GM21825 (cell line): ENCODE results near the gene NETO2.
"Not testable (repeated sequence)": the region's sequence is repeated elsewhere in the genome, so short reads cannot be mapped to it uniquely, and the experiment has no call there.

Experiments
- ATAC-seq: cut with Tn5 transposase; IDR thresholded peaks from one replicate; pipeline ENCODE4 v1.9.1; 2021; ENCODE audit warnings: mild to moderate bottlenecking, moderate library complexity; ENCODE audit not compliant: unreplicated experiment

The NETO2 gene, protein sequence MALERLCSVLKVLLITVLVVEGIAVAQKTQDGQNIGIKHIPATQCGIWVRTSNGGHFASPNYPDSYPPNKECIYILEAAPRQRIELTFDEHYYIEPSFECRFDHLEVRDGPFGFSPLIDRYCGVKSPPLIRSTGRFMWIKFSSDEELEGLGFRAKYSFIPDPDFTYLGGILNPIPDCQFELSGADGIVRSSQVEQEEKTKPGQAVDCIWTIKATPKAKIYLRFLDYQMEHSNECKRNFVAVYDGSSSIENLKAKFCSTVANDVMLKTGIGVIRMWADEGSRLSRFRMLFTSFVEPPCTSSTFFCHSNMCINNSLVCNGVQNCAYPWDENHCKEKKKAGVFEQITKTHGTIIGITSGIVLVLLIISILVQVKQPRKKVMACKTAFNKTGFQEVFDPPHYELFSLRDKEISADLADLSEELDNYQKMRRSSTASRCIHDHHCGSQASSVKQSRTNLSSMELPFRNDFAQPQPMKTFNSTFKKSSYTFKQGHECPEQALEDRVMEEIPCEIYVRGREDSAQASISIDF

DNA sequence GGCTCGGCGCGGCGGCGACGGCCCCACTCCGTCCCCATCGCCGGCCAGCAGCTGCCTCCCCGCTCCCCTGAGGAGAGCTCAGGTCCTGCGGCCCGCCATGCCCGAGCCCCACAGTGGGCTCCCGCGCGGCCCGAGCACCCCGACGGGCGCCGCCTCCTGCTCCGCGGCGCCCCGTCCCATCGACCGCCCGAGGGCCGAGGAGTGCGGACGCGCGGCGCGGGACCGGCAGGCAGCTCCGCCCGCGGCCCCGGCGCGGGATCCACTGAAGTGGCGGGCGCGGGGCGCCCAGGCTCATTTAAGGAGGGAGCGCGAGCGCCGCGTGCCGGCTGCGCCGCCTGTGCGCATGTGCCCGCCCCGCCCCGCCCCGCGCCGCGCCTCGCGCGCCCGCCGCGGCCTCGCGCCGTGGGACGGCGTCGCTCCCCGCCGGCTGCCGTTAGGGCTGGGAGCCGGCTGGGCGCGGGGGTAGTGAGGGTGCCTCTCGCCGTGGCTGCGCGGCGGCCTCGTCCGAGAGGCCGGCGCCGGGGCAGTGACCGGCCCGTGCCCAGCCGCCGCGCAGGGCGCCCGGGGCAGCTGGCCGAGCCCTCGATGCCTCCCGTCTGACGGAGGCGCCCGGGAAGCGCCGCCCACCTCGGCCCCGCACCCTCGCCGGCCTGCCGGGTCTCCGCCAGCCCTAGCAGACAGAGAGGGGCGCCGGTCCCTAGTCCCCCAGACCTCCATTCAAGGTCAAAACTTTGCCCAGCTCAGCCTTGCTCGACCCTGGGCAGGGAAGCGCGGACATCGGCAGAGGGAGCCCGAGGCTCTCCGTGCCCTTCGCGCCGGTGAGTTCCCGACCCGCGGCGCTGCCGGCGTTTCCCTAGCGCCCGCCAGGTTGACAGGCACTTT is at the start of gene NETO2:
Gene NETO2 (minus strand): TSS at position 269 of the 882 bp plus-strand sequence. CDS start 333 bp downstream, outside the sequence.
- ATAC-seq: peak; percentile 43

- no peak for ATAC-seq
Observed at GRCh38 chr16:47182318-47182717, 38.6 kb upstream of the NETO2 start.

DNA sequence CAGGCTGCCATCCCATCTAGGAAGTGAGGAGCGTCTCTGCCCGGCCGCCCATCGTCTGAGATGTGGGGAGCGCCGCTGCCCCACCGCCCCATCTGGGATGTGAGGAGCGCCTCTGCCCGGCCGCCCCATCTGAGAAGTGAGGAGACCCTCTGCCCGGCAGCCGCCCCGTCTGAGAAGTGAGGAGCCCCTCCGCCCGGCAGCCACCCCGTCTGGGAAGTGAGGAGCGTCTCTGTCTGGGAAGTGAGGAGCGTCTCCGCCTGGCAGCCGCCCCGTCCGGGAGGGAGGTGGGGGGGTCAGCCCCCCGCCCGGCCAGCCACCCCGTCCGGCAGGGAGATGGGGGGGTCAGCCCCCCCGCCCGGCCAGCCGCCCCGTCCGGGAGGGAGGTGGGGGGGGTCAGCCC is 37.3 kb upstream of the NETO2 start:
- not testable (repeated sequence) for ATAC-seq

DNA sequence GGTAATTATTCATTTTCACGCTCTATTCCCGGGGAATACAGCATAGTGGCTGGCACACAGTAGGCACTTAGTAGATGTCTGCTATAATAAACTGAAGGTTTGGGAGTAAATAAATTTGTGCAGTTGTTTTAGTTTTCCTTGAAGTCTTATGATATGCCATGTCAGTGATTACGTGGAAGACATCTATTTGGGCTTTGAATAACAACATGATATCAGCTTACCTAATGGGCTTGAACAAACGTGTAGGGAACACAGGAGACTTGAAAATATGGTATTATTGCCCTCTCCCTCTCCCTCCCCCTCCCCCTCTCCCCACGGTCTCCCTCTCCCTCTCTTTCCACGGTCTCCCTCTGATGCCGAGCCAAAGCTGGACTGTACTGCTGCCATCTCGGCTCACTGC is 36.3 kb upstream of the NETO2 start:
- no peak for ATAC-seq

DNA sequence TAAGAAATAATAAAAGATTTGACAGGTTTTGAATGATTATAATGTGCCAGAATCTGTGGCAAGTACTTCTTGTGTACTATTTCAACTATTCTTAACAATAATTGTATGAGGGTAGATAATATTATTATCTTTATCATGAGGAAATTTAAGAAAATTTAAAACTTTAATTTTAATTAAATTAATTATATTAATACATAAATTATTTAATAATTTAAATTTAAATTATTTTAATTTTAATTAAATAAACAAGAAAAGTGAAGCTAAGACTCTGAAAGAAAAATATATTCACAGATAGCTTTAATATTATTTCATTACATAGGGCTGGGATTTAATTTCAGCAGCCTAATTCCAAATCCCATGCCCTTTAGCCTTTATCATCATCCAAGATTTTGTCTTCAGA is 31.4 kb upstream of the NETO2 start:
- no peak for ATAC-seq

GRCh38 chr16:47162670-47163420 is 19.1 kb upstream of the NETO2 start:
- no peak for ATAC-seq

- no peak for ATAC-seq
Observed at GRCh38 chr16:47161464-47161863, 17.7 kb upstream of the NETO2 start.

- ATAC-seq: no peak
Observed at GRCh38 chr16:47160422-47160821, 16.7 kb upstream of the NETO2 start.

DNA sequence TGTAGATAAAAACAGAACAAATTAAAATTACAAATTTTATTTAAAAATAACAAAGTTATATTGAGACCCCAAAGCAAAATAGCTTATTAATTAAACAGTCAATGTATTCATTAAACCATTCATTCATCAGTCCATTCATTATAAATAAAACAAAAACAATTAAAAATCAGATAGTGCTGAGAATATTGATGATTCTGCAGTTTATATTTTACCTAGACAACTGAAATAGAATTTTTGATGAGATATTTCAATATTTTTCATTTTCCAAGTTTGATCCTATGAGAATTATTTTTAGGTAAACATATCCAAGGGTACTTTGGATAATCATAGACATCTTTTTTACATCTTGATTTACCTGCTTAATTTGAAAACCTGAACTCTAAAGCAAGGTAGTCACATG is 15.2 kb upstream of the NETO2 start:
- ATAC-seq: no peak

DNA sequence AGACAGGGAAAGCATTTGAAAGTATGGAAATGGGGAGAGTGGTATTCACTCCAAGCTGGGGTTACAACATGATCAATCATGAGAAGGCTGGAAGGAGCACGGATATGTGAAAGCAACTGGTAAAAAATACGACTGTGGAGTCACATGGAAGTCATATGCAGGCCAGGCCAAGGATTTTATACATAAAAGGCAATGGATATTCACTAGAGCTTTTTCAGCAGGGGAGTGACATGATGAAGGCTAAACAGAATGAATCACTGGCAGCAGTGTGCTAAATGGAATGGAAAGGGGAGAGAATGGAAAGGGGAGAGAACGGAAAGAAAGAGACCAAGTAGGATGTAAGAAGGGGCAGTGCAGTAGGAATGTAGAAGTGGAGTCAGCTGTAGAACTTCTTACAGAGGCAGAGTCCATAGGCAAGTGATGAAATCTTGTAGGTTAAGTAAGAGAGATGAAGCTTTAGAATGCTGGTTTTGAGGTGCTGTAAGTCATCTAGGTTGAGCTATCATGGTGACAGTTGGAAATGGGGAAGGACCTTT is 13.0 kb upstream of the NETO2 start:
- no peak for ATAC-seq

DNA sequence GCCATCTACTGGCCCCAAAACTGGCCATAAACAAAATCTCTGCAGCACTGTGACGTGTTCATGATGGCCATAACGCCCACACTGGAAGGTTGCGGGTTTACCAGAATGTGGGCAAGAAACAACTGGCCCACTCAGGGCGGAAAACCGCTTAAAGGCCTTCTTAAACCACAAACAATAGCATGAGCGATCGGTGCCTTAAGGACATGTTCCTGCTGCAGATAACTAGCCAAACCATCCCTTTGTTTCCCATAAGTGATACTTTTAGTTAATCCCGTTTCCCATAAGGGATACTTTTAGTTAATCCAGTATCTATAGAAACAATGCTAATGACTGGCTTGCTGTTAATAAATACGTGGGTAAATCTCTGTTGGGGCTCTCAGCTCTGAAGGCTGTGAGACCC is 8.8 kb upstream of the NETO2 start:
- ATAC-seq: not testable (repeated sequence)

DNA sequence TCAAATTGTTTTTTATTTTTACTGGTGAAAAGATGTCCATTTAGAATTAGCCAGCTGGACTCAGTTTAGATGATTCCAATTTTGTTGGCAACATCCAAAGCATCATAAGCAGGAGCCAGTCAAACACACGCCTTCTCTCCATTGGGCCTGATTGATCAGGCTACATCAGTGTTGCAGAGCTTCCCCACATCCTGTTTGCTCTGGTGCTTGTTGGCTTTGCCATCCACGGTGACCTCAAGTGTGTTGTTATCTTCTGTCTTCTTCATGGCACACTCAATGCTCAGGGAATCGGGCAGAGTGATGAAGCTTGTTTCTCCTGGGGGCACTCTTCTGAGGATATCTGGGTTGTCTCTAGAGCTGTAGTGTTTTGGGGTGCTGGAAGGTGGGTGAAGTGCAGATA is 6.3 kb upstream of the NETO2 start:
- no peak for ATAC-seq

DNA sequence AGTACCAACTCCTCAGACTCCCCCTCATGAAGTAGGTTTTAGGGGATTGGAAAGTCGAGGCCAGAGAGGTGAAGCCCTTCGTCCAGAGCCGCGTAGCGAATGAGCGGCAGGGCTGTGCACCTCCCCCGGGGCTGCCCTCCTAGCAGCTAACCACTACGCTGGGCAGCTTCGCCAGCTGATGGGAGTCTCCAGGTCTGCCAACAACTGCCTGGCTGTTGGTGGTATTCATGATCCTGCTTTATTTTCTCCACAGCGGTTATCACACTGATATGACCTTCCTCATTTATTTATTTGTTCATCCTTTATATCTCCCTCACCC is 773 bp upstream of the NETO2 start:
- no peak for ATAC-seq

DNA sequence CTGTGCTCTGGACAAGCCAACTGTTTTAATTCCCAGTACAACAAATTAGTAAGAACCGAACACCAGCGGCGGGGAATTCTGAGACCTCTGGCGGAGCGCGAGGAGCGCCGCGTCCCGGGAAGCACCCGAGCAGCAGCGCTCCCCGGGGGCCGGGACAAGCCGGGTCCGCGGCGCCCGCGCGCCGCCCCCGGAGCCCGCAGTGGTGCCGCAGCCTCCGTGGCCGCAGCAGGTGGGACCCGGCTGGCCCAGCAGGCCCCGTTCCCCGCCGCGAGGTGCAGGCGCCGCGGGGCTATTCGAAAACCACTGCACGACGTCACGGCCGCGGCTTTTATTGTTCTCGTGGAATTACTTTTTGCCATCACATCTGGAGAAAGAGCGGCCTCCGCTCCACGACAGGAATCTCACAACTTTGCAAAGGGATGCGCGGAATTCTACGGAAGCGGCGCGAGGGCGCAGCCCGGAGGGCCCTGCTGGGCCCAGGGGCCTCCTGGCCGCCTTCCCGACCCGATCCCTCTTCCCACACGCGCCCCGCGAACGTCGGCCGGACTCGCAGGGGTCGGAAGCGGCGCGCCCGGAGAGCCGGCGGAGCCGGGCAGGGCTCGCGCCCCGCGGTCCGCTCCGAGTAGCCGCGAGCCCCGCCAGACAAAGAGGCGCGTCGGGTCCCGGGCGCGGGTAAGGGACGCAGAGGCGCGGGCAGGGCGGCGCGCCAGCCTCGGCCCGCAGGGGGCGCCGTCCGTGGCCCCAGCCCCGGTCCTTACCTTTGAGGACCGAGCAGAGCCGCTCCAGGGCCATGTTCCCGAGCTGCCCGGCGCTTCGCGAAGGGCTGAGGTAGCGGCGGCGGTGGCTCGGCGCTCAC is 696 bp downstream of the NETO2 start:
- peak; percentile 61 for ATAC-seq

DNA sequence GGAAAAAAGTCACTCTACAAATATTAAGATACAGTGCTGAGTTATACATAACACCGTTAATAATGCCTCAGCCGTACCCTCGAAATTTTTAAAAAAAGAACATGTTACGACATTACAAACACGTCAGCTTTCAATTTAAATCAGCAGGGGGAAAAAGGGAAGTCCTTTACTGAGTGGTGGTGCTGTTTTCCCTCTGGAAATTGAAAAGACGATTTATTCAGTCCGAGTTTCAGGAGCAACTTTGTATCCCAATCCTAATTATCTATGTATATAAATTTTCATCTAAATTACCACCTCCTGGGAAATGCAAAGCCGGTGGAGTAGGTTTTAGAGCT is 1.3 kb downstream of the NETO2 start:
- no peak for ATAC-seq

- ATAC-seq: peak; percentile 48
Observed at GRCh38 chr16:47141773-47142485, 1.8 kb downstream of the NETO2 start.

GRCh38 chr16:47140686-47141085 is 3.1 kb downstream of the NETO2 start:
- ATAC-seq: no peak

DNA sequence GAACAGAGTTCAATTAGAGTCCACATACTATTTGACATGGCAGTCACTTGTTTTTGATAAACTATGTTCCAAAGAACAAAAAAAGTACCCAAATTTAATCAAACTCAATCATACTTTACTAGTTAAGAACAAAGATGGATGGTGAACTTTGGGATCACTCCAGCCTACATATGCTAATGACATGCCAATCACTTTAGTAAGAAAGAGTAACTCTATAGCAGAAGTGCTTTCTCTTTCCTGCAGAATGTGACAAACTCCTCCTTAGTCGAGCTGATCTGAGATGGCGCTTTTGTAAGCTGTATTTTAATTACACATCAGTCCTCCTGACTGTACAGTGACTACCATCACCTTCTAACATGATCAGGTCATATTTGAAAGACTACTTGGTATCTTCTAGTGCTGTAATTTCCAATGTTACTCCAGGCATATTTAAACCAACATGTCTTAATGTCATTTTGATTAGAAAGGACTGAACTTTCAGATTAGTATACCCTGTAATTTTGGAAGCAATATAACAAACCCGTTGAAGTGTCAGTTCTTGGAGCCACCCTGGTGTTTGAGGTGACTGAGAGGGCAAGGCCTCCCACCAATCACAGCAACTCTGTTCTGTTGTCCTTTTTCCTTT is 4.1 kb downstream of the NETO2 start:
- no peak for ATAC-seq

DNA sequence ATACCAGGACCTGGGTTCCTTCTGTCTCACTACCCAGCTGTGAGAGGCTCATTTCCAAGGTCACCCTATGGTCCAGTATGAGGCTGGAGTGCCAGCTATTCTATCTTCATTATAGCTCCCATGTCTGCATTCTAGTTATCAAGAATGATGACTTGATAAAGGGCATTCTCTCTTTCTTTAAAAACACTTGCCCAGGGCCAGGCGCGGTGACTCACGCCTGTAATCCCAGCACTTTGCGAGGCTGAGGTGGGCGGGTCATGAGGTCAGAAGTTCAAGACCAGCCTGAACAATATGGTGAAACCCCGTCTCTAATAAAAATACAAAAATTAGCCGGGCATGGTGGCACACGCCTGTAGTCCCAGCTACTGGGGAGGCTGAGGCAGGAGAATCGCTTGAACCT is 5.8 kb downstream of the NETO2 start:
- ATAC-seq: not testable (repeated sequence)
